GM13977 (cell line): ENCODE results near the gene IDS.
"Not testable (repeated sequence)": the region's sequence is repeated elsewhere in the genome, so short reads cannot be mapped to it uniquely, and the experiment has no call there.

Experiments used
- DNase-seq: peaks from one replicate; pipeline ENCODE4 v3.0.0; 2012; ENCODE audit warnings: low spot score
- in situ Hi-C: fragments of 300-500 bp; cut with MboI; formaldehyde crosslinking; loops from one replicate; pipeline ENCODE4 v1.12.0; 2022; ENCODE audit warnings: low sequenced_read_pairs, low pct_unique_long_range_greater_than_20kb, mixed read lengths, inconsistent platforms; ENCODE audit not compliant: unreplicated experiment
- TF ChIP-seq, protein P1 (sequence below): IDR thresholded peaks from 2 replicates; pipeline ENCODE4 v1.5.1; 2012; ENCODE audit warnings: mild to moderate bottlenecking, control low read depth; ENCODE audit not compliant: insufficient read depth; ENCODE audit errors: extremely low read depth, missing control alignments

The IDS gene, protein sequence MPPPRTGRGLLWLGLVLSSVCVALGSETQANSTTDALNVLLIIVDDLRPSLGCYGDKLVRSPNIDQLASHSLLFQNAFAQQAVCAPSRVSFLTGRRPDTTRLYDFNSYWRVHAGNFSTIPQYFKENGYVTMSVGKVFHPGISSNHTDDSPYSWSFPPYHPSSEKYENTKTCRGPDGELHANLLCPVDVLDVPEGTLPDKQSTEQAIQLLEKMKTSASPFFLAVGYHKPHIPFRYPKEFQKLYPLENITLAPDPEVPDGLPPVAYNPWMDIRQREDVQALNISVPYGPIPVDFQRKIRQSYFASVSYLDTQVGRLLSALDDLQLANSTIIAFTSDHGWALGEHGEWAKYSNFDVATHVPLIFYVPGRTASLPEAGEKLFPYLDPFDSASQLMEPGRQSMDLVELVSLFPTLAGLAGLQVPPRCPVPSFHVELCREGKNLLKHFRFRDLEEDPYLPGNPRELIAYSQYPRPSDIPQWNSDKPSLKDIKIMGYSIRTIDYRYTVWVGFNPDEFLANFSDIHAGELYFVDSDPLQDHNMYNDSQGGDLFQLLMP

DNA sequence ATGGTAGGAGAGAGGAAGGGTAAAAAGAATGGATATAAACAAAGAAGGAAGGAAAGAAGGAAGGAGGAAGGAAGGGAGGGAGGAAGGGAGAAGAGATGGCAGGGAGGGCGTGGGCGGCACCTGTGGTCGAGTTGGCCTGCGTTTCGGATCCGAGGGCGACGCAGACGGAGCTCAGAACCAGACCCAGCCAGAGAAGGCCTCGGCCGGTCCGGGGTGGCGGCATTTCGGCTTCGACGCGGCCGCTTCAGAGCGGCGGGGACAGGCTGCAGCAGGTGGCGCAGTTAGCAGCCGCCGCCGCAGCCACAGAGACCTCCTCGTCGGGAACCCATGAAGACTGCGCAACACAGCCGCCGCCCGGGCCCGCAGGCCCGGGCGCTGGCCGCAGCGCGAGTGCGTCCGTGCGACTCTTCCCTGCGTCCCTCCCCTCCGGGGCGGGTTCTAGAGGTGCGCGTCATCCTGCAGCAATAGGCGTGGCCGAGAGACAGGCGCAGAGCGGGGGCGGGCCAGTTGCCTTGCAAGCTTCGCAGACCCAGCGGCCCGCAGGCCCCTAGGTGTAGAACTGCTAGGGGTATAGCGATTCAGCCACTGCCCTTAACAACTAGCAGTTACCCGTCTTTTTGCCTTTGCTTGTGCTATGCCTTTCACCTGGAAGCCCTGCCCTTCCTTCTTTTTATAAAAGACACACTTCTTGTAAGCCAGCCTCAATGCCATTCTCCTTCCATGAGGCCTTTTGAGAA is at the start of gene IDS:
Gene IDS, minus strand, starts transcription at position 392 of the 737 bp plus-strand sequence. Its CDS starts 169 bp downstream, at position 223.
- TF ChIP-seq, protein P1, sequence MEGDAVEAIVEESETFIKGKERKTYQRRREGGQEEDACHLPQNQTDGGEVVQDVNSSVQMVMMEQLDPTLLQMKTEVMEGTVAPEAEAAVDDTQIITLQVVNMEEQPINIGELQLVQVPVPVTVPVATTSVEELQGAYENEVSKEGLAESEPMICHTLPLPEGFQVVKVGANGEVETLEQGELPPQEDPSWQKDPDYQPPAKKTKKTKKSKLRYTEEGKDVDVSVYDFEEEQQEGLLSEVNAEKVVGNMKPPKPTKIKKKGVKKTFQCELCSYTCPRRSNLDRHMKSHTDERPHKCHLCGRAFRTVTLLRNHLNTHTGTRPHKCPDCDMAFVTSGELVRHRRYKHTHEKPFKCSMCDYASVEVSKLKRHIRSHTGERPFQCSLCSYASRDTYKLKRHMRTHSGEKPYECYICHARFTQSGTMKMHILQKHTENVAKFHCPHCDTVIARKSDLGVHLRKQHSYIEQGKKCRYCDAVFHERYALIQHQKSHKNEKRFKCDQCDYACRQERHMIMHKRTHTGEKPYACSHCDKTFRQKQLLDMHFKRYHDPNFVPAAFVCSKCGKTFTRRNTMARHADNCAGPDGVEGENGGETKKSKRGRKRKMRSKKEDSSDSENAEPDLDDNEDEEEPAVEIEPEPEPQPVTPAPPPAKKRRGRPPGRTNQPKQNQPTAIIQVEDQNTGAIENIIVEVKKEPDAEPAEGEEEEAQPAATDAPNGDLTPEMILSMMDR = no peak
- in situ Hi-C loops = no loop called here
- peak; percentile 87 for DNase-seq

DNA sequence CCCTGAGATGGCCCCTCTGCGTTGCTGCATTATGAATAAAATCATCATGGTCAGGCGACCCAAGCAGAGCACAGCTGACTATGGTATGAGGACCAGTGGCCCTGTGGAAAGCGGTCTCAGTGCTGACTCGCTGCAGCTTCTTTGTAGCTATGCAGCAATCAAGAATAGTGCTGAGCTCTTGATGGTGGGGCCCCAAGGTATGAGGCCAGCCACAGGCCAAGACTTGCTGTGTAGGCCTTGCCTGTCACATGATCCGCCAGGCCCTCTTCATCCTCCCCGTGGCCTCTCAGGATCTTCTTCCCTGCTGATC is 46.8 kb upstream of the IDS start:
- in situ Hi-C loops = not testable (repeated sequence)

DNA sequence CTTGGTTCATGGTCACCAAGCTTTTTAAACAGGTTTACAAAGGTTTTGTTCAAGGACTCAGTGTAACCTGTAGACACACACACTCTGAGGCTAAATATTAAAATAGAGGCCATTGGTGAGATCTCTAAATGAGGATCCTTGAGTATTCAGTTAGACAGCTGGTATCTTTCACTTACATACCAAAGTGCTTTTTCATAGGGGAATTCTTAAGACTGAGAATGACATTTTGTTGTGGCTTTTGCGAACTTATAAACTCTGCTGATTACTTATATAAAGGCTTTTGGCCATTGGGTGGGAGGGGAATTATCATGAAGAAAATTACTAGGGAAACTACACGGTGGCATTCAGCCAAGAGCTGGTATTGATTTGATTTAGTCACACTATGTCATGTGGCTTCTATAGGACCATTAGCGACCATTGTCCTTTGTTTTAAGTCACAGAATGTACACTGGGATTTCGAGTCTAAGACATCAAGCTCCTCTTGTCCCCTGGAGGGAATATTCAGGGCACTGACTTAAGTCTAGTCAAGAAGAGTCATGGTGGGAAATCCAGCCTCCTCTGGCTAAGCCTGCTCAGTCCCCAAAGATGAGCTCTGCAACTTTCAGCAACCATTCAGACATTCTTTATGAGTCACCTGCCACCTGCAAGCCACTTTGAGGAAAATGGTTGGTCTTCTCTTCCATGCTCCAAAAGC is 46.3 kb upstream of the IDS start:
- in situ Hi-C loops, DNase-seq: not testable (repeated sequence)

More for the DNA sequence above, 46.8 kb upstream of the IDS start:
- not testable (repeated sequence) for DNase-seq

DNA sequence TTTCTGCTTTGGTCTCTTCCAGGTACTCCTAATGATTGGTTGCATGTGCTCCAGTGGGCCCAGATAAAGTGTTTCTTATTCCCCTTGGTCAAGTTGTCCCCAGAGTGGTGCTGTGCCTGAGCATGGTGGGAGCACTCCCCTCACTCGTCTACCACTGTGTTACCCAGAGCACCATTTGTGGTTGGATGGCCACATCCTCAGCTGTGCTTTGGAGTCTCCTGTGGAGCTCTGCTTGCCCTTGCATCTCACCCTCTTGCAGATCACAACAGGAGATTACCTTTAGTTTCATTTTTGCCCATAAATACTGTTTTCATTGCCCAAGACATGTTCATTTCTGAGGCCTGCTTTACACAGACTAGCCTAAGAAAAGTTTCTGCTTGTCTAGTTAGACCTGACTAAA is 45.3 kb upstream of the IDS start:
- DNase-seq, in situ Hi-C loops: not testable (repeated sequence)

DNA sequence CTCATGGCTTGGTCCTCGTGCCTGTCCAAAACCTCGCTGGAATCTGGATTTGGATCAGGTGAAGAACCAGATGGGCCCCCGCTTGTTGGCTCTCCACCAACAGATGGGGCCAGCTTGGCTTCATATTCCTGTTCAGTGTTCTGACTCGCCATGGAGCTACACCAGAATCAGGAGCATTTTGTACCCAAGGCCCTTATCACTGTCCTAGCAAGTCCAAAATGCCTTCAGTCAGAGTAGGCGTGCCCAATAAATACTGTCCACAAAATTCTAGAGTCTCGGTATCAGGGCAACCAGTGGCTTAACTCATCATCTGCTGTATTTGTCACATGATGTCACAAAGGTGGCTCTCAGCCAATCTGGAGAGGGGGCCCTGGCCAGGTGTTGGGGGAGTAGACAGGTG is 44.6 kb upstream of the IDS start, which contains the start of gene HSFX3:
Gene HSFX3, minus strand, starts transcription at position 224 of the 400 bp plus-strand sequence. Its CDS starts 72 bp downstream, at position 152.
- DNase-seq, in situ Hi-C loops: not testable (repeated sequence)

DNA sequence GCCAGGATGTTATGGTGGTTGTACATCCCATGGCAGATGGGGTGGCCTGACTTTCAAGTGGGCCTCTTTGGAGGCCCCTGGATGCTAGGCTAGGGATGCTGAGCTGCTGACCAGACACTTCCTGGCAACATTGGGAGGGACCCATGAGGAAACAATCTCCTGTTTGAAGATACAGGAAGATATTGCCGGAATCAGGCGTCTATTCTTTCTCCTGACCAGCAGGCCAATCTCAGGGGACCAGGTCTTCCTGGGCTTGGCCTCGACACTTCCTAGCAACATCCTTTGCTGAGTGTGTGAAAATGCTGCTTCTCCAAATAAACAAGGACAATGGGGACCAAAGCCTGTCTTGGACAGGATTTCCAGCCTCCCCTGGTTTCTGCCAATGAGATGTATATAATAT is 42.7 kb upstream of the IDS start:
- DNase-seq, in situ Hi-C loops: not testable (repeated sequence)

DNA sequence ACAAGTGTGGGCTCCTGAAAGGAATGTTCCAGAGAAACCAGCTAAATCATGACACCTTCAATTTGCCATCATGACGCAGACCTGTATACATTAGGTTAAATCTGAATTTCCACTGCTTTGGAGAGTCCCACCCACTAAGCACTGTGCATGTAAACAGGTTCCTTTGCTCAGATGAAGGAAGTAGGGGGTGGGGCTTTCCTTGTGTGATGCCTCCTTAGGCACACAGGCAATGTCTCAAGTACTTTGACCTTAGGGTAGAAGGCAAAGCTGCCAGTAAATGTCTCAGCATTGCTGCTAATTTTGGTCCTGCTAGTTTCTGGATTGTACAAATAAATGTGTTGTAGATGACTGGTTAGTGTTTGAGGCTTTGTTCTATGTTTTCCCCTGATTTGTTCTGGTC is 41.9 kb upstream of the IDS start:
- DNase-seq, in situ Hi-C loops: not testable (repeated sequence)

DNA sequence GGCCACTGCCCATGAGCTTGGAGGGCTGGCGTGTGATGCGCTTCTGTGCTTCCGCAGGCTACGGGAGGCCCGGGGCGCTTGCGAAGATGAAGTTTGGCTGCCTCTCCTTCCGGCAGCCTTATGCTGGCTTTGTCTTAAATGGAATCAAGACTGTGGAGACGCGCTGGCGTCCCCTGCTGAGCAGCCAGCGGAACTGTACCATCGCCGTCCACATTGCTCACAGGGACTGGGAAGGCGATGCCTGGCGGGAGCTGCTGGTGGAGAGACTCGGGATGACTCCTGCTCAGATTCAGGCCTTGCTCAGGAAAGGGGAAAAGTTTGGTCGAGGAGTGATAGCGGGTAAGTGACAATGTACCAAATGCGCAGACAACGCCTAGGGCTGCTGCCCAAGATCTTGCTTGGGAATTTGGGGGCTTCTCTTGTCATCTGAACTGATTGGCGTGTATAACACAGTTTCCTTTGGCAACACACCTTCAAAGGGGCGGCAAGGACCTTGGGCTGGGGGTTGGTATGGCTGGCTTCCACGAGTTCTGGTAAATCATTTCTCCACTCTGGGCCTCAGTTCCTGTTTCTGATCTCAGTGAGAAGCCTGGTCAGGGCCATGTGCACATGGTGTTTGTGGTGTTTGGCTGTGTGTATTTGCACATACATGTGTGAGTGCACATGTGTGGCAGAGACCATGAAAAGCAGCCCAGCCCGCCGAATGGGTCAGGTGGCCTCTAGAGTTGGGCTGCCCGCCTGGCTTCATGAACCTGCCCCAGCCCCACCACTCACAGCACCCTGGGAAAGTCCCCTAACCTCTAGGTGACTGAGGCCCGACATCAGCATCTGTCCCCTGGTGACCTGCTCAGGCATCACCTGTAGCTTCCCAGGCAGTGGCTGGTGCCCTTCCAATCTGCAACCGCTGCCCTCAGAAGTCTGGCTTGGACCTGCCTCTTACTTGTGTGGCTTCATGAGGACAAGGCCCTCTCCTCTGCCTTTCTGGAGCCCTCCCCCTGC is 40.7 kb upstream of the IDS start:
- in situ Hi-C loops, DNase-seq: not testable (repeated sequence)

DNA sequence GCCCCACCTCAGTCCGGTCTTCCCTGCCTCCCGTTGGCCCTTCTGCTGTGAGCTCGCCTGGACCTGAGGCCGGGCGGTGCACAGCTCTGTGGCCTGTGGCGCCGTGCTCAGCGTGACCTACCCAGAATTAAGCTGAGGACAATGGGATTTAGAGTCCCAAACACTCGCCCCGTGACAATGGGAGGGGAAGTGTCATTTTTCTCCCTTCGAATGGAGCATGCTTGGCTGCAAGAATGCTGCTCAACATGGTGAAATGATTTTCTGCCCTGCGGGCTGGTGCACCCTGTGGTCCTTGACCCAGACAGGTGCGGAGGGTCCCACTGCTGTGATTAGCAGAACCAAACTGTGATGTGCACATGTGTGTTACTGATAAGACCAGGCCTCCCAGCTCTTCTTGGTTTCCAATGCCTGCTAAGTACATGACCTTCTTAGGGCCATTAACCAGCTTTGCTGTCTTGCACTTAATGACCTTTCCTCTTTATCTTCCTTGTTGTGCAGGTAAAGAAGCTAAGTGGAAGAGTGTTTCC is 36.5 kb upstream of the IDS start:
- in situ Hi-C loops = no loop called here
- TF ChIP-seq, protein P1 = no peak
- no peak for DNase-seq
